HCT116 (cell line): ENCODE measurements around the gene H2AZ2. TPM values are rescaled to one million over a fixed set of nuclear protein-coding genes. Genes with fewer than 3 reads are reported as not detected.

Experiments
- ATAC-seq: fragments of 200-7000 bp; cut with Tn5 transposase; 2 replicates; pipeline ENCODE4 v1.9.1; 2020; ENCODE audit warnings: mild to moderate bottlenecking, moderate library complexity
- BruUV-seq: library from RNA; stranded (reverse); fragments of 400-500 nt; replicated peaks from 2 replicates; lab custom pipeline; 2021; lab: Mats Ljungman, UMichigan
- CTCF ChIA-PET: fragments of 300-600 bp; sonication (Branson Sonifier 250); formaldehyde crosslinking; loops from one replicate; lab custom pipeline; 2021; ENCODE audit warnings: antibody characterized with exemption; lab: Charles Lee
- POLR2A ChIA-PET: fragments of 300-600, 350-600 bp; sonication (Branson Sonifier 250); formaldehyde crosslinking; loops from one replicate; lab custom pipeline; 2021; ENCODE audit warnings: antibody characterized with exemption; lab: Charles Lee
- RAD21 ChIA-PET, 2 experiments: fragments of 300-600 bp; sonication (Branson Sonifier 250); formaldehyde crosslinking; loops; one replicate each; lab custom pipeline; 2023; ENCODE audit warnings: low total read pairs in 2 of 2; ENCODE audit not compliant: uncharacterized antibody in 2 of 2, unreplicated experiment in 2 of 2, low non-redundant PET in 1 of 2; lab: Charles Lee
- DNase-seq: peaks from one replicate; pipeline ENCODE4 v3.0.0-alpha.2; 2010; ENCODE audit warnings: low read depth, low spot score
- H2AFZ ChIP-seq: fragments of 200-600 bp; shearing (Covaris generic), sonication (generic); 2 replicates; pipeline ENCODE4 v1.6.1; 2017; ENCODE audit warnings: low read depth, mixed run types, mixed read lengths, antibody characterized with exemption, low read length; ENCODE audit not compliant: poor library complexity, severe bottlenecking
- H3K27ac ChIP-seq: 2 replicates; pipeline ENCODE4 v1.5.1; 2012; ENCODE audit warnings: low read depth, low read length
- H3K27me3 ChIP-seq: fragments of 200-600 bp; sonication (generic); 2 replicates; pipeline ENCODE4 v1.6.1; 2016; ENCODE audit warnings: mixed run types, low read length, mixed read lengths; ENCODE audit not compliant: insufficient read depth
- H3K36me3 ChIP-seq, 2 experiments: fragments of 200-500 bp in 1 of 2; fragments of 200-600 bp in 1 of 2; sonication (Bioruptor generic) in 1 of 2; sonication (generic) in 1 of 2; 2 replicates each; pipeline versions ENCODE4 v1.5.1 to v1.6.1; 2014 to 2016; ENCODE audit warnings: low read length in 2 of 2, inconsistent platforms in 1 of 2, mixed read lengths in 1 of 2, mixed run types in 1 of 2; ENCODE audit not compliant: insufficient read depth in 2 of 2, control insufficient read depth in 1 of 2
- H3K4me1 ChIP-seq, 2 experiments: fragments of 200-600 bp in 1 of 2; sonication (generic) in 1 of 2; 2 replicates each; pipeline versions ENCODE4 v1.5.1 to v1.6.1; 2012 to 2017; ENCODE audit warnings: low read length in 2 of 2, inconsistent platforms in 1 of 2, mild to moderate bottlenecking in 1 of 2, mixed read lengths in 1 of 2, mixed run types in 1 of 2, moderate library complexity in 1 of 2; ENCODE audit not compliant: insufficient read depth in 2 of 2, control insufficient read depth in 1 of 2
- H3K4me2 ChIP-seq: fragments of 200-600 bp; sonication (generic); 2 replicates; pipeline ENCODE4 v1.6.1; 2017; ENCODE audit warnings: mixed run types, low read length, mixed read lengths
- H3K4me3 ChIP-seq, 2 experiments: fragments of 200-600 bp in 1 of 2; sonication (generic) in 1 of 2; replicated peaks in 1 of 2; 2 replicates each; pipeline ENCODE4 v1.5.1; 2011 to 2016; ENCODE audit warnings: low read length in 2 of 2, control low read depth in 1 of 2, low read depth in 1 of 2, mild to moderate bottlenecking in 1 of 2, mixed read lengths in 1 of 2, mixed run types in 1 of 2
- H3K79me2 ChIP-seq: fragments of 200-600 bp; sonication (generic); 2 replicates; pipeline ENCODE4 v1.6.1; 2017; ENCODE audit warnings: mild to moderate bottlenecking, mixed run types, low read length, moderate library complexity, mixed read lengths; ENCODE audit not compliant: insufficient read depth
- H3K9ac ChIP-seq: fragments of 200-600 bp; sonication (generic); 2 replicates; pipeline ENCODE4 v1.6.1; 2016; ENCODE audit warnings: low read length, mixed read lengths
- H3K9me2 ChIP-seq: fragments of 200-600 bp; sonication (generic), shearing (Covaris generic); 2 replicates; pipeline ENCODE4 v1.6.1; 2017; ENCODE audit warnings: mixed run types, mild to moderate bottlenecking, moderate library complexity; ENCODE audit not compliant: insufficient read depth
- H3K9me3 ChIP-seq, 2 experiments: fragments of 200-500 bp in 1 of 2; fragments of 200-600 bp in 1 of 2; sonication (Bioruptor generic) in 1 of 2; sonication (generic) in 1 of 2; 2 replicates each; pipeline ENCODE4 v1.6.1; 2014 to 2017; ENCODE audit warnings: low read length in 2 of 2, mixed read lengths in 2 of 2, inconsistent platforms in 1 of 2, low read depth in 1 of 2, mild to moderate bottlenecking in 1 of 2, mixed run types in 1 of 2, moderate library complexity in 1 of 2; ENCODE audit not compliant: control insufficient read depth in 1 of 2, insufficient read depth in 1 of 2
- H4K20me1 ChIP-seq: fragments of 200-600 bp; sonication (generic), shearing (Covaris generic); 2 replicates; pipeline ENCODE4 v1.6.1; 2017; ENCODE audit warnings: mixed run types, mild to moderate bottlenecking, moderate library complexity; ENCODE audit not compliant: insufficient read depth
- CBX3 ChIP-seq: IDR thresholded peaks from 2 replicates; pipeline ENCODE4 v1.6.1; 2012; ENCODE audit warnings: low read depth
- EGR1 ChIP-seq: IDR thresholded peaks from 2 replicates; pipeline ENCODE4 v1.6.1; 2012; ENCODE audit warnings: low read depth
- ELF1 ChIP-seq: IDR thresholded peaks from 2 replicates; pipeline ENCODE4 v1.6.1; 2012; ENCODE audit warnings: low read depth, borderline replicate concordance
- EZH2 ChIP-seq: fragments of 200-600 bp; sonication (generic); IDR thresholded peaks from 2 replicates; pipeline ENCODE4 v1.6.1; 2017; ENCODE audit warnings: antibody characterized with exemption, mixed run types
- EZH2phosphoT487 ChIP-seq: fragments of 200-600 bp; IDR thresholded peaks from 2 replicates; pipeline ENCODE4 v1.6.1; 2018; ENCODE audit warnings: antibody characterized with exemption, borderline replicate concordance
- FOSL1 ChIP-seq: IDR thresholded peaks from 2 replicates; pipeline ENCODE4 v1.6.1; 2012; ENCODE audit warnings: low read depth
- JUND ChIP-seq: IDR thresholded peaks from 2 replicates; pipeline ENCODE4 v1.6.1; 2012
- POLR2A ChIP-seq: IDR thresholded peaks from 2 replicates; pipeline ENCODE4 v1.7.0; 2011; ENCODE audit warnings: borderline replicate concordance; ENCODE audit not compliant: insufficient read depth, insufficient read length; ENCODE audit errors: extremely low read depth
- POLR2AphosphoS5 ChIP-seq: IDR thresholded peaks from 2 replicates; pipeline ENCODE4 v1.6.1; 2011; ENCODE audit warnings: mild to moderate bottlenecking, low read depth, low read length, moderate library complexity
- RAD21 ChIP-seq: IDR thresholded peaks from 2 replicates; pipeline ENCODE4 v1.6.1; 2012; ENCODE audit warnings: low read depth, mild to moderate bottlenecking
- REST ChIP-seq: IDR thresholded peaks from 2 replicates; pipeline ENCODE4 v1.6.1; 2012; ENCODE audit warnings: low read depth
- SIN3A ChIP-seq: IDR thresholded peaks from 2 replicates; pipeline ENCODE4 v1.6.1; 2012; ENCODE audit warnings: low read depth
- SP1 ChIP-seq: IDR thresholded peaks from 2 replicates; pipeline ENCODE4 v1.6.1; 2012; ENCODE audit warnings: low read depth
- SRF ChIP-seq: IDR thresholded peaks from 2 replicates; pipeline ENCODE4 v1.6.1; 2012; ENCODE audit warnings: low read depth
- ZBTB33 ChIP-seq: IDR thresholded peaks from 2 replicates; pipeline ENCODE4 v1.6.1; 2011; ENCODE audit warnings: mild to moderate bottlenecking, low read length, moderate library complexity; ENCODE audit not compliant: insufficient replicate concordance; ENCODE audit errors: extremely low read depth
- ZFX ChIP-seq: fragments of 450-650 bp; IDR thresholded peaks from 2 replicates; pipeline ENCODE4 v1.6.1; 2017
- ZNF274 ChIP-seq: fragments of 200-500 bp; sonication (Bioruptor generic); IDR thresholded peaks from 2 replicates; pipeline ENCODE4 v1.6.1; 2014; ENCODE audit warnings: mild to moderate bottlenecking, low read depth, low read length, inconsistent platforms
- intact Hi-C: fragments of 100-400 bp; cut with micrococcal nuclease; formaldehyde crosslinking; loops from 2 replicates; pipeline ENCODE4 v1.10.0; 2022
- total RNA-seq: library from RNA; stranded (reverse); gene quantifications from one replicate; pipeline ENCODE4 v1.2.1, GENCODE V29; 2021; ENCODE audit not compliant: unreplicated experiment
- TF ChIP-seq, protein P1 (sequence below): IDR thresholded peaks from 2 replicates; pipeline ENCODE4 v1.6.1; 2012

Gene H2AZ2
- total RNA-seq, 1 experiment from 2014 or later = 226 TPM

- DNase-seq = no peak
- Histone ChIP-seq H3K4me2 (no peak overlapping the region), H4K20me1 (no peaks in the 10 kb centered on the region), H3K27ac (no peak overlapping the region), H3K9me2 (no peaks in the 10 kb centered on the region), H3K9ac (no peak overlapping the region), H3K79me2 (no peaks in the 10 kb centered on the region), H3K4me3 (no peak overlapping the region), H3K36me3 (no peaks in the 10 kb centered on the region), H3K4me1 (peaks cover 0 to 2% of the 10 kb centered on the region in 2 experiments; a peak in 2 of 4 replicates), H2AFZ (no peak overlapping the region), H3K27me3 (no peaks in the 10 kb centered on the region), H3K9me3 (no peaks in the 10 kb centered on the region)
- intact Hi-C loops = no loop called here
- ChIA-PET POLR2A (no interaction called here), CTCF (no interaction called here), RAD21 (no interaction called here)
- no TSS peak for BruUV-seq
- ATAC-seq = no peak
- TF ChIP-seq FOSL1 (no peak), EGR1 (no peak)
Measured at GRCh38 chr7:44891791-44892190, 43.9 kb upstream of the H2AZ2 start.

DNA sequence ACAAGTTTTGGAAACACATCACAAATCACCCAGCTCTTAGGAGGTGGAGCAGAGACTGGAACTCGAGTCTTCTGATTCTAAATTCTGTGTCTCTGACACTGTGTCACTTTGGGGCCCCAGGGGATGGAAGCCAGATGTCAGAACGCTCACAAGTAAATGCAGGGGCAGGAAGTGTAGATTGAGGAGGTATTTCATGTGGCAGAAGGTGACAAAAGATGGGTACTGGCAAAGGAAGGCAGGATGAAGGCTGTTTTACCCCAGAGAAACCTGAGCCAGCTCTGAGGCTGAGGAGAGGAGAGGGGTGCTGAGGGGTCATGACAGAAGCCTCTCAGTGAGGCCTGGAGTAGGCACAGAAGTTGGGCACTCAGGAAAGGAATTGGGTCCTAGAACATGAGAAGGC is 43.5 kb upstream of the H2AZ2 start:
- ATAC-seq (no peak), DNase-seq (no peak)
- H4K20me1 ChIP-seq = no peaks in the 10 kb centered on the region
- intact Hi-C loops = no loop called here
- H2AFZ ChIP-seq = no peak overlapping the region
- no peak overlapping the region for H3K4me3 ChIP-seq
- H3K79me2 ChIP-seq = no peaks in the 10 kb centered on the region
- H3K9ac ChIP-seq = no peak overlapping the region
- H3K9me3 ChIP-seq = no peaks in the 10 kb centered on the region
- H3K27me3 ChIP-seq = no peaks in the 10 kb centered on the region
- peaks cover 0 to 6% of the 10 kb centered on the region in 2 experiments; a peak in 2 of 4 replicates for H3K4me1 ChIP-seq
- no peak overlapping the region for H3K4me2 ChIP-seq
- RAD21 ChIA-PET = no interaction called here
- no TSS peak for BruUV-seq
- H3K9me2 ChIP-seq = no peaks in the 10 kb centered on the region
- H3K36me3 ChIP-seq = no peaks in the 10 kb centered on the region
- POLR2A ChIA-PET = no interaction called here
- no peak overlapping the region for H3K27ac ChIP-seq
- CTCF ChIA-PET = no interaction called here
- no peak for TF ChIP-seq ZNF274
- TF ChIP-seq EZH2 = no peak
- TF ChIP-seq POLR2AphosphoS5 = no peak
- no peak for TF ChIP-seq JUND
- no peak for TF ChIP-seq CBX3
- TF ChIP-seq ZBTB33 = no peak
- TF ChIP-seq EZH2phosphoT487 = no peak
- no peak for TF ChIP-seq SRF
- no peak for TF ChIP-seq REST
- TF ChIP-seq POLR2A = no peak
- no peak for TF ChIP-seq ELF1
- no peak for TF ChIP-seq ZFX
- TF ChIP-seq, protein P1, sequence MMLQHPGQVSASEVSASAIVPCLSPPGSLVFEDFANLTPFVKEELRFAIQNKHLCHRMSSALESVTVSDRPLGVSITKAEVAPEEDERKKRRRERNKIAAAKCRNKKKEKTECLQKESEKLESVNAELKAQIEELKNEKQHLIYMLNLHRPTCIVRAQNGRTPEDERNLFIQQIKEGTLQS = no peak
- no peak for TF ChIP-seq FOSL1
- no peak for TF ChIP-seq EGR1
- no peak for TF ChIP-seq SP1
- no peak for TF ChIP-seq SIN3A
- no peak for TF ChIP-seq RAD21
